ENCODE results near the gene CDKL2. TPM values are rescaled to one million over a fixed set of nuclear protein-coding genes. Genes with fewer than 3 reads are reported as not detected.

CDKL2 gene
- total RNA-seq = 0.39 and 2.3 TPM in 2 replicates

DNA sequence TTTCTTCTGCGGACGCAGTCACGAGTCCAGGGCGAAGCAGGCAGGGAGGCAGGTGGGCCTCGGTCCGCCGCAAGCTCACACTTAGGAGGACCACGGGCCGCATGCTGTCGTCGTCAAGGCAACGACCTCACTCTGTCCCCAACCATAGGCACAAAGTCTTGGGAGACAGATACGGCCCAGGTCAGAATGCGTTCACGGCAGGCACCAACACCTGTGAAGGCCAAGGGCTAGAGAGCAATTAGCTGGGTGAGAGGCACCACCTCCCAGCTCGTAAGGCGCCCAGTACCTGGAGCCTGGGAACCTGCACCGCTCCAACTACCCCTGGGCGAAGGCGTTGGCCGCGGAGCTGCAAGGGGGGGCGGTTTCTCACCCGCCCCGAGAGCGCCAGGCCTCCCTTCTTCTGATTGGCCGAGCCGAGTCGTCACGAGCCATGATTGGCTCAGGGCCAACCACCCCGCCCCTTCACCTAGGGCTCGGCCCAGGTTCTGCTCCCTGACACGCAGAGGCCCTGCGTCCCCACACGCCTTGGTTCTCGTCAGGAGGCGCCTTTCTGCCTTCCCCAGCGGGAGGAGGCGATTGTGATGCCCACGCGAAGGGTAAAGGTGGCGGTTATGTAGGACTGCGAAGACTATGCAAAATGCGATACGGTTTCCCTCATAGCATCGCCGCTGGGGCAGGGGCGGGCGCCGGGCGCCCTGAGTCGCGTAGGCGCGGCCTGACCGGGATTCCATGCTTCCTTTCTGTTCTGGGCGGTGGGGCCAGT, at the start of gene CDKL2:
Gene CDKL2 (minus strand): TSS at position 355 of the 763 bp plus-strand sequence. CDS start 4,540 bp downstream, outside the sequence.

DNA sequence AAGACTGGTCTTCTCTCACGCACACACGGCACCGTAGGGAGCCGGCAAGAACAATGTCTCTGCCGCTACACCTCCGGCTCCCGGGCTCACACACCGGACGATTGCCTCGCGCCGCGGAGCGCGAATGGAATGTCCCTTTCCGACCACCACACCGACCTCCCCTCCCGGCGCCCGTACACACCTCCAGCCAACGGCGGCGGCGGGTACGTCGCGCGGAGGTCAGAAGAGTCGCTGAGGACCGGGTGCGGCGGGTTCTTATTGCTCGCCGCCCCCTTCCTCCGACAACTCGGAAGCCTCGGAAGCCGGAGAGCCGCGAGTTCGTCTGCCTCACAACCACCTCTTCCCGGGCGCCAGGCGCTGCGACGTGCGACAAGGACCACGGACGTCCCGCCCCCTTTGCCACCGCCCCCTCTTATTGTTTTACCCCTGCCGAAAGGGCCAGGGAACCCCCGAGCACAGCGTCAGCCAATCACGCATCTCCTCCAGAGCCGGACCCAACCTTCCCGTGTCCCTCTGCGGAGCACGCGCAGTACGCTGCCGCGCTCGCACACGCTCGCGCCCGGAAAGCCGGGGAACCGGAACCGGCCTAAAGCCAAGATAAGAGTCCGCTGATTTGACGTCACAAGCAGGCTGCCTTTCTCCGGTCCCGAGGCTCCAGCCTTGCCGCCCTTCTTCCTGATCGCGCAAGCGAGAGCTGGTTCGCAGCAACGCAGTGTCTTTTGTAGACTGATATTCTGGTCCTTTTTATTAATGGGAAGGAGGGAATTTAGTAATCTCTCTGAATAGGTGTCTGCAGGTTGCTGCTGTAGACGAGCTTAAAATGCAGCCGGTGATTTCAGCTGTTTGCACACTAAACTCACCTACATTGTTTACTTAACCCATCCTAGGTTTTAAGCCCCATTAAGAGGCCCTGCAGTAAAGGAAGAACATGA, 43.0 kb upstream of the CDKL2 start, which contains the start of gene G3BP2:
Gene G3BP2 (minus strand): TSS at position 385 of the 932 bp plus-strand sequence. CDS start 11,386 bp downstream, outside the sequence.

DNA sequence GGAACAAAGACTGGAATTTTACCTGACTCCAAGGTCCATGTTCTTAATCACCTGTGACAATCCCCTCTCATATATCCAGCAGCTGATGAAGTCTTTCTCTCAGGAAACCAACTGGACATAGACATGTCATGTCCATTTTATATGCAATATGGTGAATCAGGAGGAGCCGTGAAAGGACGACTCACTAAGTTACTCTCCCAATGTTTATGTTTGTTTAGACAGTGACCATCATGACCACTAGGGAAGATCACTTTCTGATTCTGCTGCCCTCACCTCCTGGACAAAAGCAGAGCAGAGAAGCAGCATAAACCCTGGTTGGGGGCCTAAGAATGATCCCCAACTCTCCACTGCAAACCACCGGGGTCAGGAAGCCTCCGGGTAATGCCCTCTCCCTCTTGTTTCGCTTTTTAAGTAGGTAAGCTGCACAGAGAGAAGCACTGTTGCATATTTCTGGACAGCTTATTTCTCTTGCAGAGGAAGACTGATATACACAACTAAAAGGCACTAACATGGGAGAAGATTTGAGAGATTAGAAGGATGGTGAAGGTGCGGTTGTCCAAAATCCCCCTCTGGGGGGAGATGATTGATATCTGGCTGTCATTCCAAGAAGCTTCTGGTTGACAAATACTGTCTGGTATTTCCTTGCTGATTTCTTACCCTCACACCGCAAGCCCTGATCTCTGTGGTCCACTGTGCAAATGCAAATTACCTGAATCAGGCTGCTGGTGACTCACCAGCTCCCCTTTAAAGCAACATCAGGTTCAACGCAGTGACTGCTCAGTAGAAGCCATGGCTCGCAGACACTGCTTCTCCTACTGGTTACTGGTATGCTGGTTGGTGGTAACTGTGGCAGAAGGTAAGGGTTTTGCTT, 74.8 kb downstream of the CDKL2 start, which contains the start of gene ODAPH:
Gene ODAPH (plus strand): TSS at position 773 of the 871 bp plus-strand sequence. CDS start 17 bp downstream, at position 790.

Other genes starting within 250 kb of the CDKL2 start
- gene RCHY1, start 116.1 kb downstream of the CDKL2 start, total RNA-seq = 17.5 and 25.2 TPM in 2 replicates
- gene THAP6, start 116.1 kb downstream of the CDKL2 start, total RNA-seq = 13.8 and 15.6 TPM in 2 replicates
- gene ODAPH, start 74.5 kb downstream of the CDKL2 start, total RNA-seq = not detected in 2 replicates
- gene G3BP2, start 42.9 kb upstream of the CDKL2 start, total RNA-seq = 159 and 171 TPM in 2 replicates
- gene USO1, start 94.0 kb upstream of the CDKL2 start, total RNA-seq = 132 and 175 TPM in 2 replicates